Heart left ventricle (tissue), 13 donors: ENCODE data around the gene LTBR.

ENCODE experiments used
- POLR2A ChIP-seq, 2 donors: fragments of 450-650 bp; IDR thresholded peaks; one replicate each; pipeline ENCODE4 v1.6.1; 2017; ENCODE audit warnings: antibody characterized with exemption in 2 of 2, mild to moderate bottlenecking in 2 of 2, moderate library complexity in 2 of 2
- TF ChIP-seq, protein P1 (sequence below), 12 donors: fragments of 200-600 bp; sonication (generic) in 4 of 12; IDR thresholded peaks; one replicate each; pipeline versions ENCODE4 v1.5.0 to v1.8.0; 2018 to 2022; ENCODE audit warnings: antibody characterized with exemption in 12 of 12, mild to moderate bottlenecking in 5 of 12
- donor health status: ischemic (EF 13 %, LVEDD 7.1; RV severe dilation, severe dysfunction).
- donor health status: DM: no; HTN: yes; CAD: no.
- donor health status: DM: no; HTN: no; CAD: no.
- donor health status: ischemic (EF 25% LVEDD 6.9; RV normal size, moderate dysfunction).
- donor health status: ischemic (EF 25% LVEDD 5.7; RV mildly dilated, moderate dysfunction).
- donor health status: ischemic (EF 35%, LVEDD 5.7; RV mildly dilated, moderate dysfunction).
- donor health status: nonischemic (EF 11% LVEDD 7.7; RV severe dilation, severe dysfunction).
- donor health status: DM: yes; HTN: yes; CAD: no.
- donor health status: PGD.
- donor health status: ischemic (EF 29% LVEDD 5.4; RV normal size, mild dysfunction).
- donor health status: nonischemic (EF 23%, LVEDD 6.1; RV moderate dilation, normal function).

DNA sequence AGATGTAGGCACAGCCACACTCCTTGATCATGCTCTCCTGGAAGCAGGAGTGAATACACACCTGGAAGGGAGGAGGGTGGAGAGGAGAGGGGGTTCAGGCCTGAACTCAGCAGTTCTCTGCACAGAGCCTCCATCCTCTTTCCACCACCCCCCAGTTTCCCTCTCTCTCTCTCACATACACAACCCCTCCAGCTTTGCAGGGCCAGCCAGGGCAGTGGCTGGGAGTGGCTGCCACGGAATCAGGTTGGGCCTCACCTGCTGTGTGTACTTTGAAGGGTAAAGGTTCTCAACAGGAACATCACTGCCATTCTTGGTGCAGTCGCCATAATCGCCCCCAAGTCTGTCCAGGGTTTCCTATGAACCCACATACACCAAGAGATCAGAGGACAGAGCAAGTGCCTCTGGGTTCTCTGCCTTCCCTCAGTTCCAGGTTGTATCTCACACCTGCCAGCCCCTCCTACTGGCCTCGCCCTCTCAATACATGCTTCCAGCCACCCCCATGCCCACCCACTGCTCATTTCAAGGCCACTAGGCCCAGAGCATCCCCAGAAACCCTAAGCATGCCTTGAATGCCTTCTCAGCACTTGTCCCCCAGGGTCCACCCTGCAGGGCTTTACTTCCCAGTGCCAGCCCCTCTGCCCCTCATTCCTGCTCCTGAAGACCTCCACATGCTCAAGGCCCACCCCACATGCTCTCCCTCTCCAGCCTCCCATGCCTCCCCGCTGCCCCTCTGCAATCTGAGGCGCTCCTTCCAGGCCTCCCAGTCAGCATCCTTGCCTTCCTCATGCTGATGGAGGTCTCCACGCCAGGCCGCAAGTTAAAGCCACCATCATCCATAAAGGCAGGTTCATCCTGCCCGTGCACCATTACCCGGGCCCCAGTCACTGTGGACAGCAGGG, 29.2 kb upstream of the LTBR start:
- TF ChIP-seq POLR2A (IDR thresholded peaks at IDR 0.05) = no peak
- TF ChIP-seq, protein P1, sequence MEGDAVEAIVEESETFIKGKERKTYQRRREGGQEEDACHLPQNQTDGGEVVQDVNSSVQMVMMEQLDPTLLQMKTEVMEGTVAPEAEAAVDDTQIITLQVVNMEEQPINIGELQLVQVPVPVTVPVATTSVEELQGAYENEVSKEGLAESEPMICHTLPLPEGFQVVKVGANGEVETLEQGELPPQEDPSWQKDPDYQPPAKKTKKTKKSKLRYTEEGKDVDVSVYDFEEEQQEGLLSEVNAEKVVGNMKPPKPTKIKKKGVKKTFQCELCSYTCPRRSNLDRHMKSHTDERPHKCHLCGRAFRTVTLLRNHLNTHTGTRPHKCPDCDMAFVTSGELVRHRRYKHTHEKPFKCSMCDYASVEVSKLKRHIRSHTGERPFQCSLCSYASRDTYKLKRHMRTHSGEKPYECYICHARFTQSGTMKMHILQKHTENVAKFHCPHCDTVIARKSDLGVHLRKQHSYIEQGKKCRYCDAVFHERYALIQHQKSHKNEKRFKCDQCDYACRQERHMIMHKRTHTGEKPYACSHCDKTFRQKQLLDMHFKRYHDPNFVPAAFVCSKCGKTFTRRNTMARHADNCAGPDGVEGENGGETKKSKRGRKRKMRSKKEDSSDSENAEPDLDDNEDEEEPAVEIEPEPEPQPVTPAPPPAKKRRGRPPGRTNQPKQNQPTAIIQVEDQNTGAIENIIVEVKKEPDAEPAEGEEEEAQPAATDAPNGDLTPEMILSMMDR (IDR thresholded peaks at IDR 0.05) = no peak
